Measurements from ENCODE around the gene ZFYVE28. TPM values are rescaled to one million over a fixed set of nuclear protein-coding genes. Genes with fewer than 3 reads are reported as not detected.
A peak's percentile ranks its signal among the peaks of the same experiment; 100 is the strongest.

Gene ZFYVE28
- total and polyA plus RNA-seq, 2 of the 8 experiments (the other 6 are each of a cell fraction or from before 2014, with no cell fraction given), result 1.7 to 4.9 TPM

GRCh38 chr4:2395038-2395437 lies 23.4 kb downstream of the ZFYVE28 start:
- TF ChIP-seq CEBPB (IDR thresholded peaks at IDR 0.05; ENCODE audit: low read depth, low read length), result no peak
- no peak for TF ChIP-seq CTBP2 (IDR thresholded peaks at IDR 0.05; ENCODE audit: borderline replicate concordance, insufficient read depth, insufficient read length, low read length)
- no peak for TF ChIP-seq HDAC2 (IDR thresholded peaks at IDR 0.05; ENCODE audit: borderline replicate concordance in 1 of 2, low read depth in 2 of 2, low read length in 2 of 2)
- TF ChIP-seq SAP30 (IDR thresholded peaks at IDR 0.05; ENCODE audit: insufficient read depth, insufficient replicate concordance, low read length), result no peak
- no peak for TF ChIP-seq PHF8 (conservative IDR thresholded peaks at IDR 0.05; ENCODE audit: low read depth, low read length)
- no peak for TF ChIP-seq MAFK (IDR thresholded peaks at IDR 0.05; ENCODE audit: low read depth, low read length)
- TF ChIP-seq SUZ12 (IDR thresholded peaks at IDR 0.05; ENCODE audit: low read length), result no peak
- no peak for TF ChIP-seq RNF2 (IDR thresholded peaks at IDR 0.05; ENCODE audit: borderline replicate concordance, low read depth, low read length, missing control alignments, poor library complexity, severe bottlenecking)
- TF ChIP-seq EP300 (IDR thresholded peaks at IDR 0.05; ENCODE audit: borderline replicate concordance in 1 of 2, low read depth in 2 of 2, low read length in 2 of 2), result no peak
- no peak for TF ChIP-seq RXRA (IDR thresholded peaks at IDR 0.05; ENCODE audit: insufficient read depth, low read depth, low read length)
- no peaks in the 10 kb centered on the region for H3K36me3 ChIP-seq (ENCODE audit: control insufficient read depth in 2 of 4, insufficient read depth in 4 of 4, low read length in 3 of 4)
- no peak overlapping the region for H3K4me3 ChIP-seq (ENCODE audit: extremely low read depth in 1 of 4, insufficient read depth in 2 of 4, low read depth in 3 of 4, low read length in 4 of 4)
- no peak overlapping the region for H2BK120ac ChIP-seq (replicated peaks; ENCODE audit: low read depth, low read length)
- WGBS, 2 experiments (ENCODE audit: extremely low coverage in 1 of 2, insufficient coverage in 1 of 2, insufficient read length in 1 of 2, insufficient replicate concordance in 2 of 2, low coverage in 1 of 2, low lambda C conversion rate in 2 of 2, missing lambda C conversion rate in 1 of 2), result 86% methylated on average over 9 of the region's 9 CpGs; no CpG with 5 or more reads in 1 of the 2 experiments
- H3K23me2 ChIP-seq (ENCODE audit: low read depth, low read length), result peaks cover 6% of the 10 kb centered on the region; the same call in 1 of the 2 replicates
- no peak overlapping the region for H2BK5ac ChIP-seq (ENCODE audit: low read depth, low read length)
- no peaks in the 10 kb centered on the region for H3K9me3 ChIP-seq (ENCODE audit: insufficient read depth in 2 of 2, low read depth in 1 of 2, low read length in 1 of 2)
- no peak overlapping the region for H3K9ac ChIP-seq (replicated peaks in 1 of 4; ENCODE audit: extremely low read depth in 1 of 4, low read depth in 3 of 4, low read length in 3 of 4)
- no peak overlapping the region for H2BK15ac ChIP-seq (ENCODE audit: low read length)
- no peaks in the 10 kb centered on the region for H3K27me3 ChIP-seq (replicated peaks in 1 of 4; ENCODE audit: control insufficient read depth in 3 of 4, extremely low read depth in 1 of 4, insufficient read depth in 3 of 4, low read length in 3 of 4)
- H3K27ac ChIP-seq (ENCODE audit: low read depth, low read length), result no peak overlapping the region
- CTCF ChIA-PET (ENCODE audit: partially characterized antibody), result interaction anchor here (1.2 to 3.6 kb wide), 3 partner anchors 9 to 33 kb away, joined by 3 to 18 read pairs (median 3); no protein-coding TSS in a partner anchor
- H3K4ac ChIP-seq (replicated peaks; ENCODE audit: insufficient read length, low read depth, low read length), result no peak overlapping the region
- H4K8ac ChIP-seq (ENCODE audit: extremely low read depth, insufficient read depth, low read length), result no peak overlapping the region; the same call in 1 of the 2 replicates
- H2BK20ac ChIP-seq (ENCODE audit: low read length), result no peak overlapping the region
- H3K23ac ChIP-seq (ENCODE audit: insufficient read length), result no peak overlapping the region
- H2BK12ac ChIP-seq (ENCODE audit: low read depth, low read length), result 0 out of 2 replicates have a peak overlapping the region, but pooled peaks have one; percentile 35
- DNase-seq (ENCODE audit: low read depth in 1 of 2, low spot score in 2 of 2), result no peak
- no peak overlapping the region for H3K14ac ChIP-seq (ENCODE audit: insufficient read length)
- H4K91ac ChIP-seq (replicated peaks; ENCODE audit: insufficient read length, low read length), result peak overlapping the region; percentile 65
- no peaks in the 10 kb centered on the region for H3K79me2 ChIP-seq (ENCODE audit: control insufficient read depth in 1 of 2, insufficient read depth in 2 of 2, low read length in 2 of 2)
- H3K79me1 ChIP-seq (ENCODE audit: low read depth, low read length), result peaks cover 5% of the 10 kb centered on the region
- POLR2A ChIA-PET (ENCODE audit: partially characterized antibody), result interaction anchor here (1.4 to 1.5 kb wide), 2 partner anchors 20 to 74 kb away, joined by 3 to 5 read pairs; partner anchors contain the start of gene RNF4
- FAIRE-seq, result no peak
- no peak overlapping the region for H3K18ac ChIP-seq (ENCODE audit: extremely low read depth, low read length)
- H4K5ac ChIP-seq (ENCODE audit: insufficient read length, low read depth, low read length), result no peak overlapping the region
- H2AK5ac ChIP-seq (ENCODE audit: low read depth, low read length), result no peak overlapping the region
- no peak overlapping the region for H3K56ac ChIP-seq (replicated peaks; ENCODE audit: insufficient read length, low read depth, low read length)
- peaks cover 0 to 25% (median 14%) of the 10 kb centered on the region in 4 experiments; a peak in 6 of 7 replicates for H3K4me1 ChIP-seq (replicated peaks in 1 of 4; ENCODE audit: control insufficient read depth in 3 of 4, insufficient read depth in 4 of 4, low read length in 3 of 4)
- no peak overlapping the region for H2AFZ ChIP-seq (ENCODE audit: low read length)
- H3K4me2 ChIP-seq (ENCODE audit: insufficient read depth in 1 of 2, low read depth in 2 of 2, low read length in 2 of 2), result no peak overlapping the region
- H4K20me1 ChIP-seq (replicated peaks in 1 of 2; ENCODE audit: control insufficient read depth in 1 of 2, insufficient read depth in 2 of 2, low read length in 2 of 2), result no peaks in the 10 kb centered on the region

All from H1 (cell line).